ENCODE data around the gene CIC. TPM values are rescaled to one million over a fixed set of nuclear protein-coding genes. Genes with fewer than 3 reads are reported as not detected.

Gene CIC
- total RNA-seq, 1 donor from 2014 or later, result 36.1 TPM

- Histone ChIP-seq H3K27me3 (no peaks in the 10 kb centered on the region), H3K4me3 (no peak overlapping the region), H3K36me3 (peaks cover 0 to 17% of the 10 kb centered on the region in 2 donors), H3K9me3 (no peaks in the 10 kb centered on the region), H3K4me1 (peaks cover 53% of the 10 kb centered on the region), H3K27ac (peak overlapping the region; percentile 87)
- TF ChIP-seq CTCF (IDR thresholded peaks at IDR 0.05) (no peak), POLR2AphosphoS5 (IDR thresholded peaks at IDR 0.05; ENCODE audit: insufficient read depth in 1 of 2, low read depth in 1 of 2) (no peak), POLR2A (IDR thresholded peaks at IDR 0.05) (no peak)
- DNase-seq (ENCODE audit: extremely low spot score in 2 of 2), result no peak
- intact Hi-C loops (cut with DNase I), result no loop called here
Observed at GRCh38 chr19:42246922-42247639, 22.0 kb upstream of the CIC start.

DNA sequence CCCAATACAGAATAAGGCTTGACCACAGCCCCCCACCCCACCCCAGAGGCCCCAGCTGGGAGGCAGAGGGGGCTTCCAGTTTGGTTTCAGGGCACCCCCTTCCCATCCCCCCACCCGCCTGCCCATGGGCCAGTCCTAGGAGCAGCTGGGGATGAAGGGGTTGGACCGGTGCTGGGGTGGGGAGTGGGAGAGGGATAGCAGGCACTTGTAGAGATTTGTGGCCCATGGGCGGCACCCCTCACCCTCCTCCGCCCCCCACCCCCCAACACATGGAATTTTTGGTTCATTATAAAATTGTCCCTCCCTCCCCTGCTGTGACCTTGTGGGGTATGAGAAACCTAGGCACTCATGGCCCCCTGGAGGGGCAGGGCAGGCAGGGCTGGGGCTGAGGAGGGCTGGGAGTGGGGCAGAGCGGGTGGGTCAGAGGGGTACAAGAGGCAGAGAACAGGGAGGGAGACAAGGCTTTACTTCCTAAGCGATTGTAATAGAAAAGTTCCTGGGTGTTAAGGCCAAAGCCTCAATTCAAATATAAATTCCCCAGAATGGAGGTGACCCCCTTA lies 21.3 kb upstream of the CIC start:
- H3K4me3 ChIP-seq, result no peak overlapping the region
- H3K4me1 ChIP-seq, result peaks cover 60% of the 10 kb centered on the region

GRCh38 chr19:42248270-42249148 lies 20.5 kb upstream of the CIC start:
- Histone ChIP-seq H3K27ac (no peak overlapping the region), H3K9me3 (no peaks in the 10 kb centered on the region), H3K27me3 (no peaks in the 10 kb centered on the region), H3K36me3 (peaks cover 0 to 17% of the 10 kb centered on the region in 2 donors), H3K4me3 (no peak overlapping the region), H3K4me1 (peaks cover 64% of the 10 kb centered on the region)
- TF ChIP-seq POLR2AphosphoS5 (IDR thresholded peaks at IDR 0.05; ENCODE audit: insufficient read depth in 1 of 2, low read depth in 1 of 2) (peak in 1 of 2 donors; percentile 20), POLR2A (IDR thresholded peaks at IDR 0.05) (no peak)
- DNase-seq (ENCODE audit: extremely low spot score in 2 of 2), result no peak
- intact Hi-C loops (cut with DNase I), result no loop called here

More for the DNA sequence above, 21.3 kb upstream of the CIC start:
- TF ChIP-seq CTCF (IDR thresholded peaks at IDR 0.05), result no peak
- no peak for TF ChIP-seq POLR2A (IDR thresholded peaks at IDR 0.05)
- TF ChIP-seq POLR2AphosphoS5 (IDR thresholded peaks at IDR 0.05; ENCODE audit: insufficient read depth in 1 of 2, low read depth in 1 of 2), result no peak
- intact Hi-C loops (cut with DNase I), result no loop called here
- peaks cover 0 to 17% of the 10 kb centered on the region in 2 donors for H3K36me3 ChIP-seq
- H3K9me3 ChIP-seq, result no peaks in the 10 kb centered on the region
- H3K27me3 ChIP-seq, result no peaks in the 10 kb centered on the region
- DNase-seq (ENCODE audit: extremely low spot score in 2 of 2), result no peak
- H3K27ac ChIP-seq, result no peak overlapping the region

GRCh38 chr19:42249149-42249750 lies 19.8 kb upstream of the CIC start:
- Histone ChIP-seq H3K27ac (peak overlapping the region; percentile 100), H3K4me3 (no peak overlapping the region), H3K27me3 (no peaks in the 10 kb centered on the region), H3K9me3 (no peaks in the 10 kb centered on the region), H3K36me3 (peaks cover 0 to 17% of the 10 kb centered on the region in 2 donors), H3K4me1 (peaks cover 57% of the 10 kb centered on the region)
- TF ChIP-seq CTCF (IDR thresholded peaks at IDR 0.05) (no peak), POLR2AphosphoS5 (IDR thresholded peaks at IDR 0.05; ENCODE audit: insufficient read depth in 1 of 2, low read depth in 1 of 2) (no peak), POLR2A (IDR thresholded peaks at IDR 0.05) (no peak)
- intact Hi-C loops (cut with DNase I), result no loop called here
- DNase-seq (ENCODE audit: extremely low spot score in 2 of 2), result no peak

DNA sequence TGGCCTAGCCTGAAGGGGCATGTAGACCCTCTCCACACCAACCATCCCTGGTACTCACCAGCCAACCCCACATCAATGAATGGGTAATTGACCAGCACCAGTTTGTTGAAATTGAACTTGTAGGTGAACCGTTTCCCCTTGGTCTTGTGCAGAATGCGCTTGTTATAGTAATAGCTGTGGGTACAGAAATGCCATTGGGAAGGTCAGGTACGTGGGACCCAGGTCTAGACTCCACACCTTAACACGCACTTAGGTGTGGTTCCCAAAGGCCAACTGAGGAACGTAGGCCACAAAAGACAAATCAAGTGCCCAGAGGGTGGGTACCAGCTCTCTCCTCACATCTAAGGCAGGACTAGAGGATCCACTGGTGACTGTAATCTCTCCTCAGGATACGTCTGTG lies 19.3 kb upstream of the CIC start:
- Histone ChIP-seq H3K4me3 (no peak overlapping the region), H3K27ac (peak overlapping the region; percentile 100), H3K36me3 (peaks cover 0 to 17% of the 10 kb centered on the region in 2 donors), H3K4me1 (peaks cover 56% of the 10 kb centered on the region), H3K27me3 (no peaks in the 10 kb centered on the region), H3K9me3 (no peaks in the 10 kb centered on the region)
- no peak for DNase-seq (ENCODE audit: extremely low spot score in 2 of 2)
- TF ChIP-seq POLR2A (IDR thresholded peaks at IDR 0.05) (no peak), POLR2AphosphoS5 (IDR thresholded peaks at IDR 0.05; ENCODE audit: insufficient read depth in 1 of 2, low read depth in 1 of 2) (no peak), CTCF (IDR thresholded peaks at IDR 0.05) (no peak)
- intact Hi-C loops (cut with DNase I), result no loop called here
